Measurements from ENCODE around the gene TGFB1.
A peak's percentile ranks its signal among the peaks of the same experiment; 100 is the strongest.
"Not testable (repeated sequence)": the region's sequence is repeated elsewhere in the genome, so short reads cannot be mapped to it uniquely, and the experiment has no call there.

Gene TGFB1

GRCh38 chr19:41386442-41386841 is 32.7 kb upstream of the TGFB1 start:
- TF ChIP-seq POLR2A (IDR thresholded peaks at IDR 0.05; ENCODE audit: low read depth, low read length) = no peak
- no peak for TF ChIP-seq POLR2AphosphoS5 (IDR thresholded peaks at IDR 0.05; ENCODE audit: low read depth, low read length)
- TF ChIP-seq TAF1 (IDR thresholded peaks at IDR 0.05; ENCODE audit: borderline replicate concordance, low read depth, low read length) = no peak
- no peak for DNase-seq (ENCODE audit: insufficient read length)
- FAIRE-seq = no peak

GRCh38 chr19:41384351-41384750 is 30.6 kb upstream of the TGFB1 start:
- no peak for DNase-seq (ENCODE audit: insufficient read length)
- no peak for TF ChIP-seq POLR2A (IDR thresholded peaks at IDR 0.05; ENCODE audit: low read depth, low read length)
- TF ChIP-seq TAF1 (IDR thresholded peaks at IDR 0.05; ENCODE audit: borderline replicate concordance, low read depth, low read length) = no peak
- TF ChIP-seq POLR2AphosphoS5 (IDR thresholded peaks at IDR 0.05; ENCODE audit: low read depth, low read length) = no peak
- no peak for FAIRE-seq

- not testable (repeated sequence) for FAIRE-seq; DNase-seq (ENCODE audit: insufficient read length)
Measured at GRCh38 chr19:41381536-41381935, 27.8 kb upstream of the TGFB1 start.

- FAIRE-seq = no peak
- TF ChIP-seq POLR2AphosphoS5 (IDR thresholded peaks at IDR 0.05; ENCODE audit: low read depth, low read length) (no peak), TAF1 (IDR thresholded peaks at IDR 0.05; ENCODE audit: borderline replicate concordance, low read depth, low read length) (no peak), POLR2A (IDR thresholded peaks at IDR 0.05; ENCODE audit: low read depth, low read length) (no peak)
- peak; percentile 48 for DNase-seq (ENCODE audit: insufficient read length)
Measured at GRCh38 chr19:41377977-41378709, 24.4 kb upstream of the TGFB1 start.

GRCh38 chr19:41376998-41377365 is 23.3 kb upstream of the TGFB1 start:
- TF ChIP-seq POLR2AphosphoS5 (IDR thresholded peaks at IDR 0.05; ENCODE audit: low read depth, low read length) = no peak
- no peak for FAIRE-seq
- DNase-seq (ENCODE audit: insufficient read length) = no peak

GRCh38 chr19:41376241-41376997 is 22.7 kb upstream of the TGFB1 start, which contains the start of gene TMEM91:
Gene TMEM91, plus strand, starts transcription at chr19:41376533. Its CDS starts 1,777 bp downstream, at chr19:41378310.
- FAIRE-seq (no peak), DNase-seq (ENCODE audit: insufficient read length) (no peak)
- TF ChIP-seq POLR2AphosphoS5 (IDR thresholded peaks at IDR 0.05; ENCODE audit: low read depth, low read length) (no peak), TAF1 (IDR thresholded peaks at IDR 0.05; ENCODE audit: borderline replicate concordance, low read depth, low read length) (no peak), POLR2A (IDR thresholded peaks at IDR 0.05; ENCODE audit: low read depth, low read length) (no peak)

GRCh38 chr19:41373993-41374392 is 20.3 kb upstream of the TGFB1 start:
- TF ChIP-seq TAF1 (IDR thresholded peaks at IDR 0.05; ENCODE audit: borderline replicate concordance, low read depth, low read length) (no peak), POLR2A (IDR thresholded peaks at IDR 0.05; ENCODE audit: low read depth, low read length) (no peak), POLR2AphosphoS5 (IDR thresholded peaks at IDR 0.05; ENCODE audit: low read depth, low read length) (no peak)
- no peak for FAIRE-seq
- DNase-seq (ENCODE audit: insufficient read length) = no peak

GRCh38 chr19:41372501-41372900 is 18.8 kb upstream of the TGFB1 start:
- no peak for FAIRE-seq
- no peak for TF ChIP-seq POLR2AphosphoS5 (IDR thresholded peaks at IDR 0.05; ENCODE audit: low read depth, low read length)
- TF ChIP-seq POLR2A (IDR thresholded peaks at IDR 0.05; ENCODE audit: low read depth, low read length) = no peak
- no peak for TF ChIP-seq TAF1 (IDR thresholded peaks at IDR 0.05; ENCODE audit: borderline replicate concordance, low read depth, low read length)
- no peak for DNase-seq (ENCODE audit: insufficient read length)

GRCh38 chr19:41371541-41371940 is 17.8 kb upstream of the TGFB1 start:
- FAIRE-seq (no peak), DNase-seq (ENCODE audit: insufficient read length) (no peak)
- TF ChIP-seq POLR2A (IDR thresholded peaks at IDR 0.05; ENCODE audit: low read depth, low read length) (no peak), POLR2AphosphoS5 (IDR thresholded peaks at IDR 0.05; ENCODE audit: low read depth, low read length) (no peak), TAF1 (IDR thresholded peaks at IDR 0.05; ENCODE audit: borderline replicate concordance, low read depth, low read length) (no peak)

- not testable (repeated sequence) for FAIRE-seq
Measured at GRCh38 chr19:41371119-41371518, 17.4 kb upstream of the TGFB1 start.

GRCh38 chr19:41369769-41370168 is 16.0 kb upstream of the TGFB1 start:
- no peak for DNase-seq (ENCODE audit: insufficient read length)
- TF ChIP-seq POLR2AphosphoS5 (IDR thresholded peaks at IDR 0.05; ENCODE audit: low read depth, low read length) (no peak), TAF1 (IDR thresholded peaks at IDR 0.05; ENCODE audit: borderline replicate concordance, low read depth, low read length) (no peak), POLR2A (IDR thresholded peaks at IDR 0.05; ENCODE audit: low read depth, low read length) (no peak)
- no peak for FAIRE-seq

More at GRCh38 chr19:41371119-41371518, 17.4 kb upstream of the TGFB1 start:
- DNase-seq (ENCODE audit: insufficient read length) = not testable (repeated sequence)

- FAIRE-seq = no peak
- DNase-seq (ENCODE audit: insufficient read length) = no peak
- TF ChIP-seq TAF1 (IDR thresholded peaks at IDR 0.05; ENCODE audit: borderline replicate concordance, low read depth, low read length) (no peak), POLR2A (IDR thresholded peaks at IDR 0.05; ENCODE audit: low read depth, low read length) (no peak), POLR2AphosphoS5 (IDR thresholded peaks at IDR 0.05; ENCODE audit: low read depth, low read length) (no peak)
Measured at GRCh38 chr19:41367848-41368301, 14.2 kb upstream of the TGFB1 start.
